Measurements from ENCODE around the gene GOLT1B. TPM values are rescaled to one million over a fixed set of nuclear protein-coding genes. Genes with fewer than 3 reads are reported as not detected.

The GOLT1B gene
- total and polyA plus RNA-seq, 2 of the 8 experiments (the other 6 are each of a cell fraction or from before 2014, with no cell fraction given), result 18.3 to 38.3 TPM

- WGBS, 2 experiments (ENCODE audit: extremely low coverage in 1 of 2, insufficient coverage in 1 of 2, insufficient read length in 1 of 2, insufficient replicate concordance in 2 of 2, low coverage in 1 of 2, low lambda C conversion rate in 2 of 2, missing lambda C conversion rate in 1 of 2), result 89% methylated on average over 2 of the region's 2 CpGs; no CpG with 5 or more reads in 1 of the 2 experiments
- H3K4me1 ChIP-seq (replicated peaks in 1 of 4; ENCODE audit: control insufficient read depth in 3 of 4, insufficient read depth in 4 of 4, low read length in 3 of 4), result no peaks in the 10 kb centered on the region
- no peak overlapping the region for H3K4me3 ChIP-seq (ENCODE audit: extremely low read depth in 1 of 4, insufficient read depth in 2 of 4, low read depth in 3 of 4, low read length in 4 of 4)
- no peak overlapping the region for H3K27ac ChIP-seq (ENCODE audit: low read depth, low read length)
- no peak for DNase-seq (ENCODE audit: low read depth in 1 of 2, low spot score in 2 of 2)
- H3K23me2 ChIP-seq (ENCODE audit: low read depth, low read length), result no peaks in the 10 kb centered on the region
- FAIRE-seq, result no peak
- H3K9ac ChIP-seq (replicated peaks in 1 of 4; ENCODE audit: extremely low read depth in 1 of 4, low read depth in 3 of 4, low read length in 3 of 4), result no peak overlapping the region
- H2BK15ac ChIP-seq (ENCODE audit: low read length), result no peak overlapping the region
- no peak overlapping the region for H2AFZ ChIP-seq (ENCODE audit: low read length)
- TF ChIP-seq, protein P1, sequence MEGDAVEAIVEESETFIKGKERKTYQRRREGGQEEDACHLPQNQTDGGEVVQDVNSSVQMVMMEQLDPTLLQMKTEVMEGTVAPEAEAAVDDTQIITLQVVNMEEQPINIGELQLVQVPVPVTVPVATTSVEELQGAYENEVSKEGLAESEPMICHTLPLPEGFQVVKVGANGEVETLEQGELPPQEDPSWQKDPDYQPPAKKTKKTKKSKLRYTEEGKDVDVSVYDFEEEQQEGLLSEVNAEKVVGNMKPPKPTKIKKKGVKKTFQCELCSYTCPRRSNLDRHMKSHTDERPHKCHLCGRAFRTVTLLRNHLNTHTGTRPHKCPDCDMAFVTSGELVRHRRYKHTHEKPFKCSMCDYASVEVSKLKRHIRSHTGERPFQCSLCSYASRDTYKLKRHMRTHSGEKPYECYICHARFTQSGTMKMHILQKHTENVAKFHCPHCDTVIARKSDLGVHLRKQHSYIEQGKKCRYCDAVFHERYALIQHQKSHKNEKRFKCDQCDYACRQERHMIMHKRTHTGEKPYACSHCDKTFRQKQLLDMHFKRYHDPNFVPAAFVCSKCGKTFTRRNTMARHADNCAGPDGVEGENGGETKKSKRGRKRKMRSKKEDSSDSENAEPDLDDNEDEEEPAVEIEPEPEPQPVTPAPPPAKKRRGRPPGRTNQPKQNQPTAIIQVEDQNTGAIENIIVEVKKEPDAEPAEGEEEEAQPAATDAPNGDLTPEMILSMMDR (IDR thresholded peaks at IDR 0.05; ENCODE audit: control extremely low read depth in 1 of 3, insufficient read depth in 1 of 3, low read depth in 1 of 3, low read length in 3 of 3), result no peak
- TF ChIP-seq GTF2F1 (IDR thresholded peaks at IDR 0.05; ENCODE audit: borderline replicate concordance, low read depth, low read length), result no peak
- no peak overlapping the region for H3K23ac ChIP-seq (ENCODE audit: insufficient read length)
- no peak overlapping the region for H3K4me2 ChIP-seq (ENCODE audit: insufficient read depth in 1 of 2, low read depth in 2 of 2, low read length in 2 of 2)
- H3K36me3 ChIP-seq (ENCODE audit: control insufficient read depth in 2 of 4, insufficient read depth in 4 of 4, low read length in 3 of 4), result peaks cover 0 to 31% (median 4%) of the 10 kb centered on the region in 4 experiments; a peak in 5 of 8 replicates
- H3K9me3 ChIP-seq (ENCODE audit: insufficient read depth in 2 of 2, low read depth in 1 of 2, low read length in 1 of 2), result no peaks in the 10 kb centered on the region
- no peak overlapping the region for H3K4ac ChIP-seq (replicated peaks; ENCODE audit: insufficient read length, low read depth, low read length)
- no peak overlapping the region for H3K14ac ChIP-seq (ENCODE audit: insufficient read length)
- no peak overlapping the region for H4K8ac ChIP-seq (ENCODE audit: extremely low read depth, insufficient read depth, low read length)
- H3K56ac ChIP-seq (replicated peaks; ENCODE audit: insufficient read length, low read depth, low read length), result no peak overlapping the region
- H4K20me1 ChIP-seq (replicated peaks in 1 of 2; ENCODE audit: control insufficient read depth in 1 of 2, insufficient read depth in 2 of 2, low read length in 2 of 2), result peaks cover 0 to 3% of the 10 kb centered on the region in 2 experiments
- H4K5ac ChIP-seq (ENCODE audit: insufficient read length, low read depth, low read length), result no peak overlapping the region
- no peaks in the 10 kb centered on the region for H3K79me2 ChIP-seq (ENCODE audit: control insufficient read depth in 1 of 2, insufficient read depth in 2 of 2, low read length in 2 of 2)
- POLR2A ChIA-PET (ENCODE audit: partially characterized antibody), result interaction anchor here (0.8 to 1.1 kb wide), 4 partner anchors 10 to 15 kb away, joined by 3 to 4 read pairs (median 3); partner anchors contain the start of genes GOLT1B and RECQL
- H2BK120ac ChIP-seq (replicated peaks; ENCODE audit: low read depth, low read length), result no peak overlapping the region
- no peak overlapping the region for H2AK5ac ChIP-seq (ENCODE audit: low read depth, low read length)
- H3K27me3 ChIP-seq (replicated peaks in 1 of 4; ENCODE audit: control insufficient read depth in 3 of 4, extremely low read depth in 1 of 4, insufficient read depth in 3 of 4, low read length in 3 of 4), result no peaks in the 10 kb centered on the region
- no peak overlapping the region for H2BK20ac ChIP-seq (ENCODE audit: low read length)
- H3K79me1 ChIP-seq (ENCODE audit: low read depth, low read length), result no peaks in the 10 kb centered on the region
- no peak overlapping the region for H2BK12ac ChIP-seq (ENCODE audit: low read depth, low read length)
- no peak overlapping the region for H3K18ac ChIP-seq (ENCODE audit: extremely low read depth, low read length)
- CTCF ChIA-PET (ENCODE audit: partially characterized antibody), result no interaction called here
- H2BK5ac ChIP-seq (ENCODE audit: low read depth, low read length), result no peak overlapping the region
- no peak overlapping the region for H4K91ac ChIP-seq (replicated peaks; ENCODE audit: insufficient read length, low read length)
Observed at GRCh38 chr12:21516281-21516680, 14.7 kb downstream of the GOLT1B start.

Measured in H1 (cell line).